HG02973 (cell line): Measurements from ENCODE around the gene PRKCE.

Experiments
- ATAC-seq: cut with Tn5 transposase; IDR thresholded peaks from one replicate; pipeline ENCODE4 v1.9.1; 2021; ENCODE audit warnings: moderate library complexity; ENCODE audit not compliant: unreplicated experiment

The PRKCE gene

DNA sequence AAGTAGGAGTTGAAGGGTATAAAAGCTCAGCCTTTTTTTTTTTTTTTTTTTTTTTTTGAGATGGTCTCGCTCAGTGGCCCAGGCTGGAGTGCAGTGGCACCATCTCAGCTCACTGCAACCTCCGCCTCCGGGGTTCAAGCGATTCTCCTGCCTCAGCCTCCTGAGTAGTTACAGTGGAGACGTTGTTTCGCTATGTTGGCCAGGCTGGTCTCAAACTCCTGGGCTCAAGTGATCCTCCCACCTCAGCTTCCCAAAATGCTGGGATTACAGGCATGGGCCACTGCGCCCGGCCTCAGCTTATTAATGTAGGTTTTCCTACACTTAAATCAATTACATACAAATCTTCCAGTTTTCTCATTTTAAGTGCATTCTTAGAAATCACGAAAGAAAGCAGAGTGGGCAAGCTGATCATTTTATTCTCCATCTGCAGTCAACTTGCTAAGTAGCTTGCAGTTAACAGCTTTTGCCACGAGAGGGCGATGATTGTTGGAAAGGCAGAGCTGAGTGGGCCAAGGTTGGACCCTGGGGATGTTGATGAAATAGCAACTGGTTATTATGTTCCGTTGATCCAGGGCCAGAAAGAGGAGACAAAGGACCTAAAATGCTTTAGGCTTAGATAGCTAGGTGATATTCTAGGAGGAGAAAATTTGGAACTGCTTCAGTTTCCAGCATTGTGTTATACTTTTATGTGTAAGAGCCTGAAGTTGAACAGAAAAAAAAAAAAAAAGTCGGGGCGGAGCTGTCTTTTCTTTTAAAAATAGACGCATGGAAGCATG lies 411.4 kb downstream of the PRKCE start:
- ATAC-seq = no peak

DNA sequence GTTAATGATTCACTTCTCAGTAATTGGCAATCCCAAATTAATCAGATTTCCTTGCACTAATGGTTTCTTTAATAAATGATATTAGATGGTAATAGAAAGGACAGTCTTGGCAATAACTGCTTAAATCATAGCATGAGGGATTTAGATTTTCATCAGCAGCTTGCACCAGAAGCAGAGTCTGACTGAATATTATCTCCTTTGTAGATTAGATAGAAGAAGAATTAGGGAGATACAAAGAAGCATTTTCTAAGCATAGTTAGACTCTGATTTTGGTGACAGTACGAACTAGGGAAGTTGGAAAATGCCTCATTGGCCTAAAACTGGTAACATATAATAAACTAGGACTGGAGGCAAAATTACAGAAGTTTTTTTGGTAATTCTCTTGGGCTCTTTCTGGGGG lies 412.9 kb downstream of the PRKCE start:
- no peak for ATAC-seq

DNA sequence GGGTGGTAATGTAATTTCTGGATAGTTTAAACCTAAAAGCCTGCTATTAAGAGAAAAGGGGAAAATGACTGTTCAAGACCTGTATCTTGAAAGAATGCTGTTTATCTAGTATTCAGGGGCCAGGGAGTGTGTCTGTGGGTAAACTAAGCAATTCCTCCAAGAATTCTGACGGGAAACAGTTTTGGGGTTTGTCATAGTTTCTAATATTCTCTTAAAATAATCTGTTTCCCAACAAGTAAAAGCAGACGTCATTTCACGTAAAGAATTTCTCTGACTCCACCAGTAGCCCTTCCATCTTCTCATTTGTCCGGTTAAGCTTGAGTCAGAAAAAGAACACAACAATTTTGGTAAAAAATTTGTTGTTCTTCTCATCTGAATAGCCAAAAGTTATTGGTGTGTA lies 413.7 kb downstream of the PRKCE start:
- ATAC-seq = no peak

DNA sequence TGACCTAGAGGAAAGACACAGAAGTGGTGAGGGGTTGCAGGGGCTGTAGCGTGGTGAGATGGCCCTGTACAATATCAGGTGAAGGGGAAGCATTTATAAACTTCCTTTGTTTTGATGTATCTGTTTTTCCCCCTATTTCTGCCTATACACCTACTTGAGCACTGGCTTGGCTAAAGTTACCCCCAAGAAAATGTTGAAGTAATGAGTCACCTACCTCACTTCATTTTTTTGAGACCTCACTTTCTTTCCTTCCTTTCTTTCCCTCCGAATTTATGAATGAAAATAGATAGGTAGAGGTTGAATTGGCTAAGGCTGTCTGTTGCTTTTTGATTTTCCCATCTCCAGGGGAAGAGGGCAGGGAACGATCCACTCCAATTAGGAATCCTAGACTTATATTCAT lies 414.6 kb downstream of the PRKCE start:
- no peak for ATAC-seq

DNA sequence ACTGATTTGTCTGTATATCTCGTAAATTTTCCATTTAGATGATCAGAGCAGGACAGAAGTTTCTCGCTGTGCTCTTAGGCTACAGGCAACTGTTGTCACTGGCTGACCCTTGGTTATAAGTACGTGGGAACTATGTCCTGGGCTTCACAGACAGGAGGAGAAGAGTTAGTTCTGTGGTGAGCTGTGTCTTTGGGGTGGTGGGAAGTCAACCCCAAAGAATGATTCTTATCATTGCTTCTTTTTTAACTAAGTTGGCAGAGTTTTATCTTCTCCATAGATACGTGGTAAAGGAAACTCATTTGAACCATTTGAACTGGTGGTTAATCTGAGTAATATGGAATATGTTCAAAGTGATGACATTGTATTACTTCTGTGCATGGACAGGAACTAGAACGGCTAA lies 415.1 kb downstream of the PRKCE start:
- no peak for ATAC-seq

DNA sequence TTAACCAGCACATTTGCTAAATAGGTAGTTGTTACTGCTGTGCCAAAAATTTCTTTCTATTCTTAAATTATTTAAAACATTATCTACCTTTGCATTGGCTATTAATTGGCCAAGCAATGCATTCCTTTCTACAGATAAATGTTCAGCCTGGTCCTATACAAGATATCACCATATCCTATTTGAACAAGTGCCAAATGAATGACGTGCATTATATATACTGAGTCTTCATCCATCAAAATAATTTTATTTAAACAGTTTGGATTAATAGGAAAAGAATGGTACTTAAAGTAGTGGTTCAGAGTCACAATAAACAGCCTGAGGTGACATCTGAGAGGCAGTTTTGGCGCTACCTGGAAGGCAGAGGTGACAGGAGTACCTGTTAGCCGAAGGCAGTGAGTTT lies 415.6 kb downstream of the PRKCE start:
- no peak for ATAC-seq

DNA sequence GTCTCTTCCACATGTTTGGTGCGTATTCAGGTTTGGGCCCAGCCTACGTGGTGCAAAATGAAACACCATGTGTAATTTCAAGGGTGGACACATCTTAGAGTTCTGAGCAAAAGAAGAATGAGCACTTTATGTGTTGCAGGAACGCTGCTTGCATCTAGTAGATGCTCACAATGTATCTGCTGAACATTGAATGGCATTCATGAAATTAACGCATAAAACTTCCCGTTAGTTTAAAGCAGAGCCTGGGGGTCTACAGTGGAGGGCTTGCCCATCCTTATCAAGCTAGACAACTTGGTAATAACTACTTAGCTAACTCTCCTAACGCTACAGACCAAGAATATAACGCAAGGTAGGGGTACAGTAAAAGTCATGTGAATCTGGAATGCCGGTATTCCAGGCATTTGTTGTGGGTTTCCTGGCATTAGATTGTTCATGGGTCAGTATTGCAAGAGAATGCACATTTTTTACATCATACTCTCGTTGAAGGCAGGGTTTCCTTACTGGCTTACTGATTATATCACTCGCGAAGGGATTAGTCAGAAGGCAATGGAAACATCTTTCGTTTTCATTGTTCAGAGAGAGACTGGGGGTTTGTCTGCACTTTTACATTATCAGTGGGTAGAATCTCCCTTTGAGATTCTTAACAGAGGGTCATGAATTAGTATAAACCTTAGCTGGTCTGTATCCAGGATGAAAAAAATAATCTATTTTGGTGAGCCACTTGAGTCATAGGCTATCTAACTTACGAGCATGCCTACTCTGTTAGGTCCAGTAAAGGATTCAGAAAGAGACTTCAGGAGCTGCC lies 416.2 kb downstream of the PRKCE start:
- no peak for ATAC-seq

DNA sequence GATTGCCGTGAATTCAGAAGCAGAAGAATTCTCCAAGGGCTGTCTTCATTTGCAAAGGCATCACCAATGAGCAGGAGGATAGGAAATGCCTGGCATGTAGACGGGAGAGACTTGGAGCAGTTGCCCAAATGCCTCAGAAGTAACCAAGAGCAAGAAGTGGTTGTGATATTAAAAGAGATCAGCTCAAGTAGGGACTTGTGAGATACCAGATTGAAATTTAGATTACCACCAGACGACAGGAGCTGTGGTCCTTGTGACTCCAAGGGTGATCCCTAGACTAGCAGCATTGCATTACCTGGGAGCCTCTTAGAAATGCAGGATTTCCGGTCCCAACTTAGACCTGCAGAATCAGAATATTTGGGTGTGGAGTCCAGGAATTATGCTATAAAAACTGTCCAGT lies 417.2 kb downstream of the PRKCE start:
- ATAC-seq = no peak

DNA sequence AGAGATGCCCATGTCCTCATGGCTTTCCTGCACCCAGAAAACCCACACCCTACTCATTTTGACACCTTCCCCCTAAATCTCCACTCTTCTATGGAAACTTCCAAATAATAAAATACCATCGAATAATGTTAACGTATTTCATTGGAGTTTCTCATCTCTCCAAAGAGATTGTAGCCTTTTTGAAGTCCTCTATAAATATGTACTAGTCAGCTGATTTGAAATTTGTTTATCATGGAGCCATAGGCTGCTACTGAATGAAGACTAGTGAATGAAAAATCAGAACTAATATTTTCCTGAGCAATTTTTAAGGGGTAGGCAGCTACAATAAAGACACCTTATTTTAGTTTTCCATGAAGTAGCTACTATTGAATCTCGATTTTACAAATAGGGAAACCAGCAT lies 419.6 kb downstream of the PRKCE start:
- ATAC-seq = no peak

DNA sequence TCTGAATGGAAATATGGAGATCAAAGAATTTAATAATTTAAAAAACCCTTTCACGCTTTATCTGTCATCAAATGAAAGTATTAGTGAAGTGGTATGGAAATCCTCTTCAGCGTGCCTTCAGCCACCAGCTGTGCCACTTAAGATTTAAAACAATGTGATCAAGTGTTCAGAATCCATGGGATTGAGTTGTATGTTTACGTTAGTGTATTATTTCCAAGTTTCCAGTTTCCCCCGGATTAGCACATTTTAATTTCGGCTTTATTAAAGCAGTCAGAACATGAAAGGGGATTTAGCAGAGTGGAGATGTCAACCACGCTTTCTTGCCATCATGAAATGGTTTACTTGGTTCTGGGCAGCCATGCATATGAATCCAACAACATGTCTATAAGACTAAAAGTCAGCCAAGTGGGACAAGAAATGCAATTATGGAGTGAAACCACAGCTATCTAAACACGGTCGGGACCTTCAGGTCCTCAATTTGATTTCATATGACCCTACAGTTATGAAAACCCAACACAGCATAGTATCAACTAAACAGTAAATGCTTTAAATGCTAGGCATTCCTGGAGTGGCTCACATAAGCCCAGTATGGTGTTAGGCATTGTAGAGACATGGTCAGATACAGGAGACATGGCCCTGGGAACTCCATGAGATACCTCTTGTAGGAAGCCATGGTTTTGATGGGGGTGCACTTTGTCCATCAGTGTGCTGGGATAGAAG lies 420.8 kb downstream of the PRKCE start:
- no peak for ATAC-seq

DNA sequence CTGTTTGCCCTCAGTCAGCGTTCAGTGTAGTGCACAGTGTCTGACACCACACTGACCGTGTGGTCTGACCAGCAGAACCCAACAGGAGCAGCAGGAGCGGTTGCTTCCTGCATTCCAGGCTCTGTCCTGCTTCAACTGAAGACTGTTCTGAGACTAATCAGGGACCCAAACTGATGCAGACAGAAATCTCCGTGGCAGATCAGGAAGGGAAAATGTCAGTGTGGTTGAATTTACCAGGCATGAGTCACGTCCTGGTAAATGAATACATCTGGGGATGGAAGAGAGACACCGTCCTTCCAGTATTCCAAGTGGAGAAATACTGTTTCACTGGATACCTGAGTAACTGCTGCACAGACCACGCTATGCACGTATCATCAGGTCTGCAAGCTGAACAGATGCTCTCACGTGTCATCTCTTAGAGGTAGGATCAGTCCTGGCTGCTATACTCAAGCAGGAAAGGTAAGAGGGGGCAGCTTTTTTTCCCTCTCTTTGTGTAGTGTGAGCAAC lies 422.1 kb downstream of the PRKCE start:
- ATAC-seq = no peak

DNA sequence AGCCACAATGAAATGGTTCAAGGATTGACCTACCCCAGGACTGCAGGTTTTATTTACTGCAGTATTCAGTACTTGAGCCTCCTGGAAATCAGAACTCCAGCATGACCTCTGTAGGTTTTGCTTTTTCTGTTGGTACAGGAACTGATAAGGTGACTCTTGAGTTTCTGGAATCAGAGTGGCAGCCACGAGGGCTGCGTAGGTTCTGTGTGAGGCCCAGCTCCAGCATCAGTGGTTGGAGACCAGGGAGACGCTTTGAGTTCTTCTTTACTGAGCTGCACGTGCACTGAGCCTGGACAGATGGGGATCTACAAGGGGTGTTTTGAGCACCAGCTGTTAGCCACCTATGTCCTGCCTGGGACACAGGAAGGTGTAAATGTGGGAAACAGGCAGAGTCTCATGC lies 423.0 kb downstream of the PRKCE start:
- ATAC-seq = no peak

DNA sequence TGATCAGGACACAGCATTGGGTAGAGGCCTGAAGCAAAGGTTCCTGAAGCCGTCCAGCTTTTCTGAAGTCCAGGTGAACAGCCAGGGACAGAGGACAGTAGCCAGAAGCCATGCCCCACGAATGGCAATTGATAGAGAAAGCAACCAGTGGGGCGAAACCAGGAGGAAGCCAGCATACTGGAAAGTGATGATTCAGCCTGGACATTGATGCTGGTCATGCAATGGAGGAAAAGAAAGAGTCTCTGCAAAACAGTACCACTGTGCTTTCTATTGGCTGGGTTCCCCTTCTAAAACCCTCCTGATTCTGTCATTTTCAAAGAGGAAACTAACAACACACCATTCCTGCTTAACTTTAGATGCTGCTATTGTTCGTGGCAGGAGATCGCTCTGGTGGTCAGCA lies 424.4 kb downstream of the PRKCE start:
- no peak for ATAC-seq

DNA sequence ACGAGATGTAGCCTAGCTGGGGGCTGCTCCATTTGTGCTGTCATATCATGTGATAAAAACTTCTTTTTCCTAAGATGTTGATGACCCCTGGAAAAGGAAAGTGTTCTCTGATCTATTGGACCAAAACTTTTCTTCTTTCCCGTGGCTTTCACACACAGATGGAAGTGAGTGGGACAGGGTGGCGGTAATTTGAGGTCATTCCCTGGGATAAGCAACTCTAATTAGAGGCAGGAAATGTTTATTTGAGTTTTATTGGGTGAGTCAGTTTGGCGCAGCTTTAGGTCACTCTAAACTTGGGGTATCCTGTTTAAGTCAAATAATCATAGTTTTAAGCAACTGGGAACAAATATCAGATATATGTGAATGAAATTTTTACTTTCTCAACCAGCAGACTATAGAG lies 424.8 kb downstream of the PRKCE start:
- ATAC-seq = no peak

DNA sequence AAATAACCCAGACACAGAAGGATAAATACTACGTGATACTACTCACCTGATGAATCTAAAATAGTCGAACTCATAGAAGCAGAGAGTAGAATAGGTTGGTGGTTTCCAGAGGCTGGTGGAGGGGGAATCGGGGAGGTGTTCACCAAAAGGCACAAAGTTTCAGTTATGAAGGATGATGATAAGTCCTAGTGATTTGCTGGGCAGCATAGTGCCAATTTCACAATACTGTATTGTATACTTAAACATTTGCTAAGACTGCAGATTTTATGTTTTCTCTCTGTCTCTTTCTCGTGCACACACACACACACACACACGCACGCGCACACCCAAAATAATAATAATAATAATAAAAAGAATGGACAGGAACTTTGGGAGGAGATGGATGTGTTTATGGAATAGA lies 425.4 kb downstream of the PRKCE start:
- ATAC-seq = no peak

DNA sequence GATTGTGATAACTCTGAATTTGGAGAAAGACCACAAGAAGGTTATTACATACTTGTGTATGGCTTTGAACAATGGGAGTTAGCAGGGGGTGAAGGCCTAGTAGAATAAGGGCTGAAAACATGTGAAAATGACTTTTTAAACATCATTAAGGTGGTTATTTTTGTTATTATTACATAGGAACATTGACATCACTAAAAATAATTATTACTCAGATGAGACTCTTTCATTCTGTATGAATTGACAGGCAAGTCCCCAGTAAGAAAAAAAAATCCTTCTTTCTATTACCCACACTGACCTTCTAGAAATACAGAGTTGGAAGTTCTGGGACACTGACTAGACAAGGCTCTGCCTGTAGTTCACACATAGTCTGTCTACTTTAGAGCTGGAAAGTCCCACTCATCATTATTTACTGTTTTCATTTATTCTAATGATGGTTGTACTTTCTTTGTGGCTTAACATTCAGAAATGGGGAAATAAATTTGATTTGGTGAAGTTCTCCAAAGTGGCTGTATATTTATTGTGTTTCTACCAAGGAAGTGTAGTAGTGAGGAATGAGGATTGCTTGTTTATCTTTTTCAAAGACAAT lies 426.1 kb downstream of the PRKCE start:
- ATAC-seq = no peak

DNA sequence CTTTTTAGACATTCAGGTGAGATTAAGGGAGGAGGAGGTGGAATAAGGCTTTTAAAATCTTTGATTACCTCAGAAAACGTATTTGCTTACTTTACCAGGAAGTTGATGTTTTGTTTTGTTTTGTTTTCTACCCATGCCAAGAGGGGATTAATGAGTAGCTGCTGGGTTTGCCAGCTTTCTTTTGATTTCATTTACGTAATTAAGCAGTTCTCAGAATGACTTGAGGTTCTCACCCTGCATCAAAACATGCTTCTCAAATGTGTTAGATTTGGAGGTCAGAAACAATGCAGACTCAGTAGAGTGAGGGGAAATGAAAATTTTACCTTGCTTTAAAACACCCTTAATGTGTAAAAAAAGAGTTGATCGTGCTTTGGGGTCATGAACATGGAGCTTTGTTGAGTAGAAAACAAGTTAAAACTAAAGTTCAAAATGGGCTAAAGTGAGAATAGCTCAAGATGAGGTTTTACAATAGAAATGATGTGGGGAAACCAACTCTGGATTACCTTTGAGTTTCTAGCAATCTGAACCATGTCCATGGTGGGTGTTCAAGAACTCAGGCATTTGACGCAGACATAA lies 428.6 kb downstream of the PRKCE start:
- no peak for ATAC-seq

DNA sequence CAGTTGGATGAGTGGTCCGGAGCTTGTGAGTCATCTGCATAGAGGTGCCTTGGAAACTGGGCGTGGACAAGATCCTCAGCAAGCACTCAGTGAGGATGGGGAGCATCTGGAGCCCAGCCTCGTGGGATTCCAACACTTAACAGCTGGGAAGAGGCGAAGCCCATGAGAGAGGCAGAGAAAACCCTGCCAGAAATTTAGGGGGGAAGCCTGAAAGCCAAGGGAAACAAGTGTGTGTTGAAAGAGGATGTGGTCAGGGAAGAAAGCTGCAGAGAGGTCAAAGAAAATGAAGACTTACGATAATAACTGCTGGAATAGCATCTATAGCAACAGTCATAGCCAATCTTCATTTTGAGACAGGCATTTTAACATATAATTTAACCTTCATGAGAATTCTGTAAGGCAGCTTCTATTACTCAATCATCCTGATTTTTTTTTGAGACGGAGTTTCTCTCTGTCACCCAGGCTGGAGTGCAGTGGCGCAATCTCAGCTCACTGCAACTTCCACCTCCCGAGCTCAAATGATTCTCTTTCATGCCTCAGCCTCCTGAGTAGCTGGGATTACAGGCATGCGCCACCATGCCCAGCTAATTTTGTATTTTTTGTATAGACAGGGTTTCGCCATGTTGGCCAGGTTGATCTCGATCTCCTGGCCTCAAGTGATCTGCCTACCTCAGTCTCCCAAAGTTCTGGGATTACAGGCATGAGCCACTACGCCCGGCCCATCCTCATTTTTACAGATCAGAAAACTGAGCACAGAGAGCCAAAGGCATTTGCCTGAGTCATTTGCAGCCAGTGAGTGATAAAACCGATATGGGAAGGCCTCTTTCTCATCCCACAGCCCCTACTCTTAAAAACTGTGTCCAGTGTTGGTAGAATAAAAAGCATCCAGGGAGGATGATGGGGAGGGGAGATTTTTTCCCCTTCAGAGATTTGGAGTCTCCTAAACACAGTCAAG lies 431.3 kb downstream of the PRKCE start:
- ATAC-seq = no peak

DNA sequence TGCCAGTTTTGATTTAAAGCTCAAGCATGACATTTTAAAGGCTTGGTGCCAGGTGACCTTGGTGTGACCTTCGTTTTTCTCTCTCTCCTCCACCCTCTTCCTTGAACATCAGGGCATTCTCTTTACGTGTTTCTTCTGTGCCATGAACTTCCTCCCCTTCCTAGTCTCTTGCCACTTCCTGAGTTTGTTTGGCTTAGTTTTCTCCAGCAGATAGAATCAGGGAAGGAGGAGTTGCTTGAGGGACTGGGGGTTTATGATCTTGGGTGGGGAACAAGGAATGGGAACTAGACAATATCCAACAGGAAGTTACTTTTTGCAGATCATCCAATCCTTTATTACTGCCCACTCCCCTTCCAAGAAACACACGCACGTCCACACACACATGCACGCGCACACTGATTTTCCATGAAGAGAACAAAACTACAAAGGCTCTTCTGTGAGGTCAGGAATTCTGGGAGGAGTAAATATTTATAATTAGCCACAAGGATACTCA lies 435.1 kb downstream of the PRKCE start:
- no peak for ATAC-seq

DNA sequence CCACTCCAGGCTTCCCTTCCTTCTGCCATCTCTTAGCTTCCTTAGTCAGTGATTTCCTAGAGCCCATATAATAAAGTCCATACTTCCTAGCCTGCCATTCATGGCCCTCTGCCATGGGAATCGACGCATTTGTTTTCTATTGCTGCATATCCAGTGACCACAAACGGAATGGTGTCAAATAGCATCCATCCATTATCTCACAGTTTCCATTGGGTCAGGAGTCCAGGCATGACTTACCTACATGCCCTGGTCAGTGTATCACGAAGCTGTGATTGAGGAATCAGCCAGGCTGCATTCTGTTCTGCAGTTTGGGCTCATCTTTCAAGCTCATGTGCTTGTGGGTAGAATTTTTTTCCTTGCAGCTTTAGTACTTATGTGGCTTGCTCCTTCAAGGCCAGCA lies 436.0 kb downstream of the PRKCE start:
- ATAC-seq = no peak
